HepG2 (cell line): Measurements from ENCODE around the gene SLC39A2. TPM values are rescaled to one million over a fixed set of nuclear protein-coding genes. Genes with fewer than 3 reads are reported as not detected.

Experiments used
- ATAC-seq: fragments of 200-7000 bp; cut with Tn5 transposase; 3 replicates; pipeline ENCODE4 v1.9.1; 2020; ENCODE audit warnings: mild to moderate bottlenecking, moderate library complexity
- BruUV-seq: library from RNA; stranded (reverse); fragments of 400-500 nt; replicated peaks from 2 replicates; lab custom pipeline; 2021; lab: Mats Ljungman, UMichigan
- CTCF ChIA-PET: fragments of 300-600 bp; formaldehyde crosslinking; extraction: SDS; loops from one replicate; lab custom pipeline; 2021; ENCODE audit warnings: low total read pairs, inconsistent platforms, low intra/inter-chr PET ratio; lab: Yijun Ruan, JAX
- POLR2A ChIA-PET: fragments of 350-600 bp; sonication (Branson Sonifier 250); formaldehyde crosslinking; loops from one replicate; lab custom pipeline; 2020; ENCODE audit warnings: antibody characterized with exemption, inconsistent platforms; lab: Yijun Ruan, JAX
- DNase-seq: peaks from one replicate; pipeline ENCODE4 v3.0.0-alpha.2; 2015; ENCODE audit warnings: low spot score
- FAIRE-seq: peaks from 3 replicates; lab custom pipeline; 2011; peaks lifted over from hg19 to GRCh38; lab: Jason Lieb, UNC
- H2AFZ ChIP-seq: one replicate; pipeline ENCODE4 v1.6.1; 2011; ENCODE audit warnings: low read length, inconsistent platforms
- H3K27ac ChIP-seq: fragments of 300-600 bp; 3 replicates; pipeline ENCODE4 v1.8.0; 2011; ENCODE audit warnings: mixed run types, mild to moderate bottlenecking, mixed read lengths, low read length, inconsistent platforms; ENCODE audit not compliant: insufficient read depth; ENCODE audit errors: extremely low read length
- H3K27me3 ChIP-seq, 2 experiments: fragments of 200-600 bp in 1 of 2; 2 replicates in 1 of 2; 3 replicates in 1 of 2; pipeline versions ENCODE4 v1.6.0 to v1.8.0; 2011; ENCODE audit warnings: low read length in 2 of 2, mild to moderate bottlenecking in 2 of 2, moderate library complexity in 2 of 2, inconsistent platforms in 1 of 2; ENCODE audit not compliant: insufficient read depth in 2 of 2, control insufficient read depth in 1 of 2
- H3K36me3 ChIP-seq, 2 experiments: fragments of 200-600 bp in 1 of 2; replicated peaks in 1 of 2; 2 replicates in 1 of 2; 3 replicates in 1 of 2; pipeline versions ENCODE4 v1.5.1 to v1.8.0; 2011; ENCODE audit warnings: low read length in 2 of 2, inconsistent platforms in 1 of 2; ENCODE audit not compliant: insufficient read depth in 2 of 2, control insufficient read depth in 1 of 2
- H3K4me1 ChIP-seq: 2 replicates; pipeline ENCODE4 v1.5.1; 2012; ENCODE audit warnings: low read length, inconsistent platforms; ENCODE audit not compliant: insufficient read depth
- H3K4me2 ChIP-seq: 2 replicates; pipeline ENCODE4 v1.6.0; 2011; ENCODE audit warnings: low read depth, low read length, inconsistent platforms
- H3K4me3 ChIP-seq, 3 experiments: fragments of 200-600 bp in 1 of 3; sonication (generic), shearing (Covaris generic) in 1 of 3; replicated peaks in 1 of 3; 2 replicates each; pipeline ENCODE4 v1.5.1; 2011 to 2016; ENCODE audit warnings: low read length in 3 of 3, inconsistent platforms in 2 of 3, low read depth in 2 of 3, mild to moderate bottlenecking in 2 of 3, control low read depth in 1 of 3, mixed read lengths in 1 of 3; ENCODE audit not compliant: insufficient read depth in 1 of 3
- H3K79me2 ChIP-seq: one replicate; pipeline ENCODE4 v1.6.1; 2011; ENCODE audit warnings: low read length, inconsistent platforms; ENCODE audit not compliant: insufficient read depth
- H3K9ac ChIP-seq: 2 replicates; pipeline ENCODE4 v1.6.0; 2011; ENCODE audit warnings: mild to moderate bottlenecking, low read depth, low read length, inconsistent platforms; ENCODE audit not compliant: insufficient read depth
- H3K9me3 ChIP-seq: 2 replicates; pipeline ENCODE4 v1.5.1; 2012; ENCODE audit warnings: mild to moderate bottlenecking, low read length
- H4K20me1 ChIP-seq: 2 replicates; pipeline ENCODE4 v1.6.0; 2011; ENCODE audit warnings: inconsistent platforms, mild to moderate bottlenecking, low read length, moderate library complexity; ENCODE audit not compliant: insufficient read depth
- ARHGAP35 ChIP-seq: sonication (generic); formaldehyde crosslinking; IDR thresholded peaks from 2 replicates; pipeline ENCODE4 v1.9.0; 2022; ENCODE audit warnings: mild to moderate bottlenecking, inconsistent platforms, moderate library complexity, missing genetic modification reagents, borderline replicate concordance
- FOSL1 ChIP-seq: sonication (generic); formaldehyde crosslinking; IDR thresholded peaks from 2 replicates; pipeline ENCODE4 v1.9.0; 2021; ENCODE audit warnings: missing genetic modification reagents, borderline replicate concordance
- FOXJ3 ChIP-seq: sonication (generic); formaldehyde crosslinking; IDR thresholded peaks from 2 replicates; pipeline ENCODE4 v1.4.0; 2020; ENCODE audit warnings: missing genetic modification reagents, mild to moderate bottlenecking, borderline replicate concordance
- HOXA9 ChIP-seq: sonication (generic); formaldehyde crosslinking; IDR thresholded peaks from 2 replicates; pipeline ENCODE4 v1.8.1; 2022; ENCODE audit warnings: missing genetic modification reagents, mild to moderate bottlenecking, moderate library complexity, borderline replicate concordance
- MED13 ChIP-seq: sonication (generic); formaldehyde crosslinking; IDR thresholded peaks from 2 replicates; pipeline ENCODE4 v1.5.0; 2020; ENCODE audit warnings: missing genetic modification reagents
- SAP130 ChIP-seq: IDR thresholded peaks from 2 replicates; pipeline ENCODE4 v1.6.1; 2016; ENCODE audit warnings: low read depth
- U2AF2 ChIP-seq: fragments of 200-400 bp; formaldehyde crosslinking; IDR thresholded peaks from 2 replicates; pipeline ENCODE4 v1.6.1; 2017; ENCODE audit warnings: low read depth, mild to moderate bottlenecking, low read length
- ZFP36L2 ChIP-seq: sonication (generic); formaldehyde crosslinking; IDR thresholded peaks from 2 replicates; pipeline ENCODE4 v1.4.0; 2020; ENCODE audit warnings: missing genetic modification reagents
- WGBS: methylation state at CpG from one replicate; pipeline ENCODE4 v1.1.6; 2017; ENCODE audit warnings: low lambda C conversion rate; 5-methylcytosine and 5-hydroxymethylcytosine counted together
- in situ Hi-C: cut with HindIII; loops from 2 replicates; pipeline ENCODE4 v1.10.0; 2017; ENCODE audit warnings: low pct_unique_long_range_greater_than_20kb; ENCODE audit not compliant: extremely low pct_ligation_motif_present
- intact Hi-C: fragments of 100-400 bp; cut with micrococcal nuclease; formaldehyde crosslinking; loops from one replicate; pipeline ENCODE4 v1.10.0; 2022; ENCODE audit not compliant: unreplicated experiment
- polyA plus RNA-seq, 8 experiments: library from polyadenylated mRNA; depleted of rRNA in 3 of 8; stranded (reverse) in 7 of 8; unstranded in 1 of 8; fragments of >200 nt; fragmentation: Illumina TruSeq in 4 of 8; extraction: Trizol in 4 of 8; gene quantifications; 2 replicates each; pipeline versions ENCODE4 v1.2.1 to v1.2.3, GENCODE V29; 2011 to 2016; ENCODE audit warnings: low read depth in 4 of 8, missing spikeins in 1 of 8, mixed read lengths in 1 of 8; ENCODE audit not compliant: insufficient read depth in 1 of 8
- total RNA-seq, 5 experiments: library from RNA; depleted of rRNA; stranded (reverse); fragments of >200 nt; fragmentation: Illumina TruSeq; extraction: Trizol; gene quantifications; 2 replicates each; pipeline ENCODE4 v1.2.3, GENCODE V29; 2016; ENCODE audit warnings: low read depth in 1 of 5

SLC39A2 gene
- total and polyA plus RNA-seq, 2 of the 13 experiments (the other 11 are each of a cell fraction or from before 2014, with no cell fraction given), result 0.08 to 0.11 TPM

DNA sequence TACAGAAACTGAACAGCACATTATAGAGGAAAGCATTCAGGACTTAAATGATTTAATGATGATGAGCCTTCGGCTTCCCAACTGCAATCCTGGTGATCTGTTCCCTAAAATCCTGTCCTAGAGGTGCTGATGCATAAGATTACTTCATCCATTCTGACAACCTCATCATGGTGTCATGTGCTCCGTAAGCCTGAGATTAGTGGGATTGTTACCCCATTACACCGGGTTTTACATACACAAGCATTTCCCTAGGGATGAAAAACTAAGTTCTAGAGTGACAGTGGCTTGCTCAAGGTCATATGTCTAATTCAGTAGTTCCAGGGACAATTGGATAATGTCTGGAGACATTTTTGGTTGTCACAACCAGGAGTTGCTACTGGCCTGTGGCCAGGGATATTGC lies 38.1 kb downstream of the SLC39A2 start:
- H3K9me3 ChIP-seq, result no peaks in the 10 kb centered on the region
- H3K9ac ChIP-seq, result no peak overlapping the region
- POLR2A ChIA-PET, result no interaction called here
- H2AFZ ChIP-seq, result no peak overlapping the region
- no peaks in the 10 kb centered on the region for H3K36me3 ChIP-seq
- TF ChIP-seq HOXA9 (CRISPR knock-in tag), result no peak
- no peak for TF ChIP-seq SAP130 (CRISPR knock-in tag)
- no peak for TF ChIP-seq FOSL1 (CRISPR knock-in tag)
- TF ChIP-seq ARHGAP35, result no peak
- no peak for TF ChIP-seq FOXJ3 (CRISPR knock-in tag)
- no peak for TF ChIP-seq U2AF2
- no peak for TF ChIP-seq ZFP36L2
- TF ChIP-seq MED13 (CRISPR knock-in tag), result no peak
- intact Hi-C loops, result no loop called here
- no peaks in the 10 kb centered on the region; a peak in 1 of 5 replicates for H3K27me3 ChIP-seq
- no peak overlapping the region for H3K4me3 ChIP-seq
- peaks cover 50% of the 10 kb centered on the region for H3K4me1 ChIP-seq
- no peak overlapping the region for H3K4me2 ChIP-seq
- no peak overlapping the region for H3K27ac ChIP-seq
- no TSS peak for BruUV-seq
- CTCF ChIA-PET, result interaction anchor here (4.8 kb wide), 1 partner anchor 23 kb away, joined by 109 read pairs; no protein-coding TSS in a partner anchor
- ATAC-seq (no peak), FAIRE-seq (no peak), DNase-seq (no peak)
- no peaks in the 10 kb centered on the region for H4K20me1 ChIP-seq
- no peaks in the 10 kb centered on the region for H3K79me2 ChIP-seq
- WGBS, result 64% methylated on average over 3 of the region's 3 CpGs
- in situ Hi-C loops, result no loop called here
